ENCODE data around the gene SH3BP1. TPM values are rescaled to one million over a fixed set of nuclear protein-coding genes. Genes with fewer than 3 reads are reported as not detected.

Gene SH3BP1
- total RNA-seq, 1 experiment from 2014 or later = 39.4 TPM

DNA sequence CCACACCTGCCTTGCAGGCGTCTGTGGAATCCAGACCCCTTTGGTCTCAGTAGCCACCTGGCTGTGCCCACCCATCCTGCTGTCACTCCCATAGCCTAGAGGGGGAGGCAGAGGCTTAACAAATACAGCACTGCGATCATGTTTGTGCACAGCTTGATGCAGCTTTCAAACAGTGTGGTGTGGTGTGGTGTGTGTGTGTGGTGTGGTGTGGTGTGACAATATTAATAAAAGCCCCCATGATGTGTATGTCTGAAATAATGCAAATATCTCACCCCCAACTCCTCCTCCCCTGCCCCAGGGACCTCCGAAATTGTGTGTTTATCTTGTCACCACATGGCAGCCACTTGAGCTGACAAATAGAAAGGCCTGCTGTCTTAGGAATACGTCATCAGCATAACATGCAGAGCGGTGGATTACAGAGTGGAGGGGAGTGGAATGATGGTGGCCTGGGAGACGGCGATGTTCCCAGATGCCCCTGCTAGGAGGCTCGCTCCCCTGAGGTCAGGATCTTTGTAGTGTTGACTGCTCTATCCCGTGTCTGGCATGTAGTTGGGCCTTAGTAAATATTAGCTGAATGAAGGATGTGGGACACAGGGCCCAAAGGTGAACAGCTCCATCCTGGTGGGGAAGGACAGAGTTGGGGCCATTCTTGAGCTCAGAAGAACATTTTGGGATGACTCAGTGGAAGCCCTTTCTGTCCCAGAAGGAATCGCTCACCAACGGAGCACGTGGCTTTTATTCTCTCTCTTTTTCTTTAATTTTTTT, 21.9 kb downstream of the SH3BP1 start (continued):
- TF ChIP-seq, protein P1, sequence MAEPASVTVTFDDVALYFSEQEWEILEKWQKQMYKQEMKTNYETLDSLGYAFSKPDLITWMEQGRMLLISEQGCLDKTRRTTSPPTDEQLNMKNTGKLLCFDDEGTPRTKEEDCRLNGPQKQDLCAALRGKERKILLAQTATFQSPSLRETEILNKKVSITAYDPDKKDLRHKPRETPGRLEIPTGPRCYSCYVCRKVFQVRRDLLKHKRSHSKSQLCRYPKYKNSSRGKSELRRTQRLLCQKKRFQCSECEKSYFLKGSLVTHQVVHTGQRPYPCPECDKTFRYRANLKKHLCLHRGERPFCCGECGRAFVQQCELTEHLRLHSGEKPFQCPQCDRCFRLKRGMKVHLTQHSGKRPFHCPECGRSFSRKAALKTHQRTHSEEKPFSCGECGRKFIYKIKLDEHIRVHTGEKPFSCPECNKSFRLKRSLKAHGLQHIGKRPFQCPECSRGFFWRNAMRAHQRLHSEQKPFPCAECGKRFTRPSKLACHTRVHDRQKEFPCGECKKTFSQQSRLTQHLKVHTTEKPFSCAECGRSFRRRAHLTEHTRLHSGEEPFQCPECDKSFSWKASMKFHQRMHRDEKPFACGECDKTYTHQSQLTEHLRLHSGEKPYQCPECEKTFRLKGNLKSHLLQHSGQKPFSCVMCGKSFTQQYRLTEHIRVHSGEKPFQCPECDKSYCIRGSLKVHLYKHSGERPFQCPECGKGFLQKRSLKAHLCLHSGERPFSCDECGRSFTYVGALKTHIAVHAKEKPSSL (CRISPR knock-in tag; conservative IDR thresholded peaks at IDR 0.05) = no peak
- TF ChIP-seq MLX (CRISPR knock-in tag; IDR thresholded peaks at IDR 0.05) (no peak), NR3C1 (CRISPR knock-in tag; conservative IDR thresholded peaks at IDR 0.05; ENCODE audit: low read depth) (no peak), EMX1 (CRISPR knock-in tag; IDR thresholded peaks at IDR 0.05) (no peak)
- TF ChIP-seq, protein P2, sequence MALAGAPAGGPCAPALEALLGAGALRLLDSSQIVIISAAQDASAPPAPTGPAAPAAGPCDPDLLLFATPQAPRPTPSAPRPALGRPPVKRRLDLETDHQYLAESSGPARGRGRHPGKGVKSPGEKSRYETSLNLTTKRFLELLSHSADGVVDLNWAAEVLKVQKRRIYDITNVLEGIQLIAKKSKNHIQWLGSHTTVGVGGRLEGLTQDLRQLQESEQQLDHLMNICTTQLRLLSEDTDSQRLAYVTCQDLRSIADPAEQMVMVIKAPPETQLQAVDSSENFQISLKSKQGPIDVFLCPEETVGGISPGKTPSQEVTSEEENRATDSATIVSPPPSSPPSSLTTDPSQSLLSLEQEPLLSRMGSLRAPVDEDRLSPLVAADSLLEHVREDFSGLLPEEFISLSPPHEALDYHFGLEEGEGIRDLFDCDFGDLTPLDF (CRISPR knock-in tag; IDR thresholded peaks at IDR 0.05) = no peak

GRCh38 chr22:37662039-37662438, 22.6 kb downstream of the SH3BP1 start:
- Mint-ChIP-seq H3K27ac (peak overlapping the region; percentile 30; the same call in 1 of the 2 replicates), H3K4me3 (no peak overlapping the region), H3K27me3 (ENCODE audit: low read depth) (no peaks in the 10 kb centered on the region), H3K9me3 (no peaks in the 10 kb centered on the region), H3K36me3 (peaks cover 17% of the 10 kb centered on the region; the same call in 1 of the 2 replicates), H3K4me1 (peaks cover 29% of the 10 kb centered on the region)
- ChIA-PET POLR2A (no interaction called here), CTCF (interaction anchor here (0.9 to 12.1 kb wide), 9 partner anchors 9 to 73 kb away, joined by 3 to 161 read pairs (median 6); partner anchors contain the start of genes GGA1, LGALS1 and SH3BP1)
- ATAC-seq = no peak
- TF ChIP-seq FOXJ3 (CRISPR knock-in tag; IDR thresholded peaks at IDR 0.05; ENCODE audit: borderline replicate concordance) (no peak), ZNF396 (CRISPR knock-in tag; IDR thresholded peaks at IDR 0.05; ENCODE audit: borderline replicate concordance) (no peak)
- DNase-seq (ENCODE audit: low spot score) = no peak

DNA sequence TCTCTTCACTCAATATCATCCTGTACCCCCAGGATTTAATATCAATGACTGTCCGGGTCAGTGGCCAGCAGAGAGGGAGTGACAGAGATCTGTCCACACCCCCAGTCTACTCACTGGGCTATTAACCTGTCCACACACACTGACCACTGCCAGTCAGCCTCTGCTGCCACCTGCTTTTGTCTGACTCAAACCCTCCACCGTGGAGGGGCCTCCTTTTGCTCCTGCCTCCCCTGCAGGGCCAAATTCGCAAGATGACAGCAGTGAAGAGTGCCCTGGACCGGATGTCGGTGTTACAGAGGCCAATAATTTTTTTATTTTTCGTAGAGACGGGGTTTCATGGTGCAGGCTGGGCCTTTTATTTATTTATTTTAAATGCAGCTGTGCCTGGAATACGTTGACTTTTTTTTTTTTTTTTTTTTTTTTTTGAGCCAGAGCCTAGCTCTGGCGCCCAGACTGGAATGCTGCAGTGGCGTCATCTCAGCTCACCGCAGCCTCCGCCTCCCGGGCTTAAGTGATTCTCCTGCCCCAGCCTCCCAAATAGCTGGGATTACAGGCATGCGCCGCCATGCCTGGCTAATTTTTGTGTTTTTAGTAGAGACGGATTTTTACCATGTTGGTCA, 24.2 kb downstream of the SH3BP1 start:
- ATAC-seq (no peak), DNase-seq (ENCODE audit: low spot score) (no peak)
- Mint-ChIP-seq H3K9me3 (no peaks in the 10 kb centered on the region), H3K4me3 (no peak overlapping the region), H3K36me3 (peaks cover 17% of the 10 kb centered on the region; the same call in 1 of the 2 replicates), H3K4me1 (peaks cover 29% of the 10 kb centered on the region), H3K27me3 (ENCODE audit: low read depth) (no peaks in the 10 kb centered on the region), H3K27ac (peak overlapping the region; percentile 45; the same call in 1 of the 2 replicates)
- TF ChIP-seq TEAD1 (CRISPR knock-in tag; IDR thresholded peaks at IDR 0.05) = no peak
- TF ChIP-seq, protein P3, sequence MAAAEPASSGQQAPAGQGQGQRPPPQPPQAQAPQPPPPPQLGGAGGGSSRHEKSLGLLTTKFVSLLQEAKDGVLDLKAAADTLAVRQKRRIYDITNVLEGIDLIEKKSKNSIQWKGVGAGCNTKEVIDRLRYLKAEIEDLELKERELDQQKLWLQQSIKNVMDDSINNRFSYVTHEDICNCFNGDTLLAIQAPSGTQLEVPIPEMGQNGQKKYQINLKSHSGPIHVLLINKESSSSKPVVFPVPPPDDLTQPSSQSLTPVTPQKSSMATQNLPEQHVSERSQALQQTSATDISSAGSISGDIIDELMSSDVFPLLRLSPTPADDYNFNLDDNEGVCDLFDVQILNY (CRISPR knock-in tag; IDR thresholded peaks at IDR 0.05) = no peak
- no peak for TF ChIP-seq HMGA2 (CRISPR knock-in tag; IDR thresholded peaks at IDR 0.05)
- ChIA-PET CTCF (interaction anchor here (0.6 to 12.1 kb wide), 6 partner anchors 12 to 284 kb away, joined by 3 to 161 read pairs (median 4); partner anchors contain the start of genes LGALS1 and SH3BP1), POLR2A (interaction anchor here (0.7 kb wide), 1 partner anchor 99 kb away, joined by 3 read pairs; no protein-coding TSS in a partner anchor)

GRCh38 chr22:37664249-37665101, 25.0 kb downstream of the SH3BP1 start:
- no peaks in the 10 kb centered on the region for H3K27me3 Mint-ChIP-seq (ENCODE audit: low read depth)
- ChIA-PET POLR2A (no interaction called here), CTCF (interaction anchor here (0.6 to 12.1 kb wide), 6 partner anchors 11 to 285 kb away, joined by 3 to 161 read pairs (median 4); partner anchors contain the start of genes LGALS1 and SH3BP1)
- no peak overlapping the region for H3K27ac Mint-ChIP-seq
- no peak for ATAC-seq
- peaks cover 17% of the 10 kb centered on the region; the same call in 1 of the 2 replicates for H3K36me3 Mint-ChIP-seq
- DNase-seq (ENCODE audit: low spot score) = no peak
- H3K4me3 Mint-ChIP-seq = no peak overlapping the region
- H3K9me3 Mint-ChIP-seq = no peaks in the 10 kb centered on the region
- H3K4me1 Mint-ChIP-seq = peaks cover 27% of the 10 kb centered on the region
- TF ChIP-seq ZNF232 (CRISPR knock-in tag; IDR thresholded peaks at IDR 0.05) (no peak), PREB (CRISPR knock-in tag; IDR thresholded peaks at IDR 0.05; ENCODE audit: borderline replicate concordance) (no peak), JUN (CRISPR knock-in tag; IDR thresholded peaks at IDR 0.05) (no peak), ZNF671 (CRISPR knock-in tag; IDR thresholded peaks at IDR 0.05) (no peak), TEAD1 (CRISPR knock-in tag; IDR thresholded peaks at IDR 0.05) (no peak), IRF1 (CRISPR knock-in tag; IDR thresholded peaks at IDR 0.05) (no peak)
- TF ChIP-seq, protein P4, sequence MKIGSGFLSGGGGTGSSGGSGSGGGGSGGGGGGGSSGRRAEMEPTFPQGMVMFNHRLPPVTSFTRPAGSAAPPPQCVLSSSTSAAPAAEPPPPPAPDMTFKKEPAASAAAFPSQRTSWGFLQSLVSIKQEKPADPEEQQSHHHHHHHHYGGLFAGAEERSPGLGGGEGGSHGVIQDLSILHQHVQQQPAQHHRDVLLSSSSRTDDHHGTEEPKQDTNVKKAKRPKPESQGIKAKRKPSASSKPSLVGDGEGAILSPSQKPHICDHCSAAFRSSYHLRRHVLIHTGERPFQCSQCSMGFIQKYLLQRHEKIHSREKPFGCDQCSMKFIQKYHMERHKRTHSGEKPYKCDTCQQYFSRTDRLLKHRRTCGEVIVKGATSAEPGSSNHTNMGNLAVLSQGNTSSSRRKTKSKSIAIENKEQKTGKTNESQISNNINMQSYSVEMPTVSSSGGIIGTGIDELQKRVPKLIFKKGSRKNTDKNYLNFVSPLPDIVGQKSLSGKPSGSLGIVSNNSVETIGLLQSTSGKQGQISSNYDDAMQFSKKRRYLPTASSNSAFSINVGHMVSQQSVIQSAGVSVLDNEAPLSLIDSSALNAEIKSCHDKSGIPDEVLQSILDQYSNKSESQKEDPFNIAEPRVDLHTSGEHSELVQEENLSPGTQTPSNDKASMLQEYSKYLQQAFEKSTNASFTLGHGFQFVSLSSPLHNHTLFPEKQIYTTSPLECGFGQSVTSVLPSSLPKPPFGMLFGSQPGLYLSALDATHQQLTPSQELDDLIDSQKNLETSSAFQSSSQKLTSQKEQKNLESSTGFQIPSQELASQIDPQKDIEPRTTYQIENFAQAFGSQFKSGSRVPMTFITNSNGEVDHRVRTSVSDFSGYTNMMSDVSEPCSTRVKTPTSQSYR (CRISPR knock-in tag; IDR thresholded peaks at IDR 0.05) = no peak

Measured in WTC11 (cell line).